ENCODE data around the gene DDX39B.
A peak's percentile ranks its signal among the peaks of the same experiment; 100 is the strongest.
"Not testable (repeated sequence)": the region's sequence is repeated elsewhere in the genome, so short reads cannot be mapped to it uniquely, and the experiment has no call there.

Gene DDX39B

GRCh38 chr6:31551371-31551770, 9.6 kb upstream of the DDX39B start:
- not testable (repeated sequence) for H3K36me3 ChIP-seq (ENCODE audit: insufficient read depth); H3K4me3 ChIP-seq (IDR thresholded peaks at IDR 0.05; ENCODE audit: insufficient read depth, low read depth, low read length); H3K79me2 ChIP-seq (ENCODE audit: insufficient read depth, low read depth); H3K27me3 ChIP-seq (ENCODE audit: insufficient read depth, low read depth); H3K27ac ChIP-seq; H3K9ac ChIP-seq; H3K4me2 ChIP-seq; H2AFZ ChIP-seq (ENCODE audit: low read depth); H4K20me1 ChIP-seq (ENCODE audit: insufficient read depth)
- peak; percentile 36; the same call in 1 of the 2 replicates for TF ChIP-seq CTCF (conservative IDR thresholded peaks at IDR 0.05; ENCODE audit: low read depth, low read length)
- H3K4me1 ChIP-seq (ENCODE audit: low read depth, poor library complexity, severe bottlenecking), result peaks cover 18% of the 10 kb centered on the region

DNA sequence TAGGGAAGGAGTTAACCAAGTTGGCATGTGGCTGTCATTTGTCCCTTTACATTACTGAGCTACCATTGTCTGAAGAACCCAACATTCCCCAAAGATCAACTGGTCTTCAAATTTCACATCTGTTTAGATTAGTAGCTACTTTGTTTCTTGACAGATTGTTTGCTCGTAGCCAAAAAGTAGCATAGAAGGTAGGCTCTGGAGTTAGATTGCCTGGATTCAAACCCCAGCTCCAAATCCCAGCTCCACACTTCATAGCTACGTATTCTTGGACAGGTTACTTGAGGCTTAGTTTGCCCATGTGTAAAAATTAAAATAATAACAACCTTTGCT, 6.7 kb upstream of the DDX39B start:
- H3K9ac ChIP-seq, result no peak overlapping the region
- no peaks in the 10 kb centered on the region for H3K36me3 ChIP-seq (ENCODE audit: insufficient read depth)
- H4K20me1 ChIP-seq (ENCODE audit: insufficient read depth), result no peaks in the 10 kb centered on the region
- H2AFZ ChIP-seq (ENCODE audit: low read depth), result no peak overlapping the region
- no peak overlapping the region for H3K4me3 ChIP-seq (IDR thresholded peaks at IDR 0.05; ENCODE audit: insufficient read depth, low read depth, low read length)
- peaks cover 9% of the 10 kb centered on the region; the same call in 1 of the 2 replicates for H3K79me2 ChIP-seq (ENCODE audit: insufficient read depth, low read depth)
- peaks cover 18% of the 10 kb centered on the region for H3K4me1 ChIP-seq (ENCODE audit: low read depth, poor library complexity, severe bottlenecking)
- H3K27ac ChIP-seq, result no peak overlapping the region
- no peak for TF ChIP-seq CTCF (conservative IDR thresholded peaks at IDR 0.05; ENCODE audit: low read depth, low read length)
- peak overlapping the region; percentile 66; the same call in 1 of the 2 replicates for H3K4me2 ChIP-seq
- H3K27me3 ChIP-seq (ENCODE audit: insufficient read depth, low read depth), result no peaks in the 10 kb centered on the region

DNA sequence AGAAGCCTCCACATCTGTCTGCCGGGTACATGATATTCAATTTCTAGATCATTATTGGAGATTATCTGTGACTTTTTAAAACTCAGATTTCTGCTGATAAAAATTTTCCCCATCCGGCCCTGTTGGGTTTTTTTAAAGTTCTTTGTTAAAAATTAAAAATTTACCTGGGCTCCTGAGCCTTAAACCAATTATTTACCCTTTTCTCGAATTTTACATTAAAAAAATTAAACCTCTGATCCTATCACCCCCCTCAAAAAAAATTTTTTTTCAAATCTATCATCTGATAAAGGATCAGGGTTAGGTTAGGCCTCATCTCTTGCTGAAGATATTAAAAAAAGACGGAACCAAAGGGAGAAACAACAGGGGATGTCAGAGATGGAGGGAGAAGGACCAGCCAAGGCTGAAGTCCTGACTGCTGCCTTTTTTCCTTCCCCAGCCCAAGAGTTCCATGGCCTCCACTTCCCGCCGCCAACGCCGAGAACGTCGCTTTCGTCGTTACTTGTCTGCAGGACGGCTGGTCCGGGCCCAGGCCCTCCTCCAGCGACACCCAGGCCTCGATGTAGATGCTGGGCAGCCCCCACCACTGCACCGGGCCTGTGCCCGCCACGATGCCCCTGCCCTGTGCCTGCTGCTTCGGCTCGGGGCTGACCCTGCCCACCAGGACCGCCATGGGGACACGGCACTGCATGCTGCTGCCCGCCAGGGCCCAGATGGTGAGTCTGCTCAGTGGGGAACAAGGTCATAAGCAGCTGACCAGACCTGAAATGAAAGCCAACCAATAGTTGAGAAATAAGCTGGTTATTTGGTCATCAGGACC, 6.1 kb upstream of the DDX39B start:
- peaks cover 13% of the 10 kb centered on the region; the same call in 1 of the 2 replicates for H3K79me2 ChIP-seq (ENCODE audit: insufficient read depth, low read depth)
- H3K4me2 ChIP-seq, result peak overlapping the region; percentile 66
- H3K4me1 ChIP-seq (ENCODE audit: low read depth, poor library complexity, severe bottlenecking), result peaks cover 18% of the 10 kb centered on the region
- H3K27ac ChIP-seq, result peak overlapping the region; percentile 41; the same call in 1 of the 2 replicates
- TF ChIP-seq CTCF (conservative IDR thresholded peaks at IDR 0.05; ENCODE audit: low read depth, low read length), result no peak
- peak overlapping the region; percentile 62; the same call in 1 of the 2 replicates for H3K9ac ChIP-seq
- no peak overlapping the region for H3K4me3 ChIP-seq (IDR thresholded peaks at IDR 0.05; ENCODE audit: insufficient read depth, low read depth, low read length)
- H3K27me3 ChIP-seq (ENCODE audit: insufficient read depth, low read depth), result no peaks in the 10 kb centered on the region
- H2AFZ ChIP-seq (ENCODE audit: low read depth), result peak overlapping the region; percentile 62; the same call in 1 of the 2 replicates
- H4K20me1 ChIP-seq (ENCODE audit: insufficient read depth), result no peaks in the 10 kb centered on the region
- H3K36me3 ChIP-seq (ENCODE audit: insufficient read depth), result no peaks in the 10 kb centered on the region

- H3K9ac ChIP-seq, result peak within 1 kb of the TSS; percentile 62; the same call in 1 of the 2 replicates
- H2AFZ ChIP-seq (ENCODE audit: low read depth), result peak within 1 kb of the TSS; percentile 62
- no peaks in the 10 kb centered on the region for H3K27me3 ChIP-seq (ENCODE audit: insufficient read depth, low read depth)
- peaks cover 18% of the 10 kb centered on the region for H3K4me1 ChIP-seq (ENCODE audit: low read depth, poor library complexity, severe bottlenecking)
- peaks cover 18% of the 10 kb centered on the region; the same call in 1 of the 2 replicates for H3K79me2 ChIP-seq (ENCODE audit: insufficient read depth, low read depth)
- H3K36me3 ChIP-seq (ENCODE audit: insufficient read depth), result no peaks in the 10 kb centered on the region
- TF ChIP-seq CTCF (conservative IDR thresholded peaks at IDR 0.05; ENCODE audit: low read depth, low read length), result peak; percentile 66
- no peaks in the 10 kb centered on the region for H4K20me1 ChIP-seq (ENCODE audit: insufficient read depth)
- peak within 1 kb of the TSS; percentile 41; the same call in 1 of the 2 replicates for H3K27ac ChIP-seq
- H3K4me2 ChIP-seq, result peak within 1 kb of the TSS; percentile 66
- H3K4me3 ChIP-seq (IDR thresholded peaks at IDR 0.05; ENCODE audit: insufficient read depth, low read depth, low read length), result no peak within 1 kb of the TSS
Measured at GRCh38 chr6:31546958-31547726, 5.3 kb upstream of the DDX39B start, which contains the start of gene NFKBIL1. TSS of gene NFKBIL1 (plus strand) at chr6:31547608. CDS start at chr6:31547695, 87 bp downstream.
